GM12891 (cell line): Measurements from ENCODE around the gene OPALIN.
A peak's percentile ranks its signal among the peaks of the same experiment; 100 is the strongest.

Experiments used
- DNase-seq: peaks from one replicate; pipeline ENCODE4 v3.0.0; 2011; ENCODE audit warnings: low spot score; ENCODE audit not compliant: insufficient read length
- FAIRE-seq: peaks from 2 replicates; lab custom pipeline; 2011; peaks lifted over from hg19 to GRCh38; lab: Jason Lieb, UNC
- PAX5 ChIP-seq: IDR thresholded peaks from 2 replicates; pipeline ENCODE4 v1.6.1; 2011; ENCODE audit warnings: low read length, moderate library complexity, mild to moderate bottlenecking; ENCODE audit not compliant: insufficient read depth, severe bottlenecking
- POLR2A ChIP-seq: IDR thresholded peaks from 2 replicates; pipeline ENCODE4 v1.6.1; 2011; ENCODE audit warnings: low read depth, low read length, control low read depth
- POLR2AphosphoS5 ChIP-seq: IDR thresholded peaks from 2 replicates; pipeline ENCODE4 v1.6.1; 2011; ENCODE audit warnings: low read depth, low read length, control low read depth
- POU2F2 ChIP-seq: IDR thresholded peaks from 2 replicates; pipeline ENCODE4 v1.6.1; 2011; ENCODE audit warnings: low read depth, mild to moderate bottlenecking, control low read depth, low read length, moderate library complexity
- SPI1 ChIP-seq: IDR thresholded peaks from 2 replicates; pipeline ENCODE4 v1.6.1; 2011; ENCODE audit warnings: low read depth, low read length, control low read depth
- TAF1 ChIP-seq: IDR thresholded peaks from 2 replicates; pipeline ENCODE4 v1.6.1; 2011; ENCODE audit warnings: low read depth, low read length, control low read depth

OPALIN gene

DNA sequence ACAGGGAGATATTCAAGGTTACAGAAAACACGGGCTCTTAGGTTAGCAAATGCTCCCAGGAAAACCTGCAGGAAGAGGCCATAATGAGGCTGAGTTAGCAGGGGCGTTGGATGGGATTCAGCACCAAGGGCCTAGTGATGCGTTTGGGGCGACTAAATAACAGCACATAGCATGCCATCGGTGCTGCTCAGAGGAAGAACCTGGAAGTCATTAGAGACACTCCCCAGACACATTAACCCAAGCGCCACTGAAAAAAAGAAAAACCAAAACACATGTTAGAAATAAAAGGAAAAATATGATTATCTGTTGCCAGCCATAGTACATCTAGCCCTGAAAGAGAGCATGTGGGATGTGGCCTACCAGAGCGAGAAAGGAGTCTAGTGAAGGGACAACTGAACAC is 28.8 kb upstream of the OPALIN start:
- no peak for TF ChIP-seq SPI1
- TF ChIP-seq POLR2A: no peak
- no peak for TF ChIP-seq TAF1
- TF ChIP-seq POU2F2: no peak
- no peak for TF ChIP-seq POLR2AphosphoS5
- TF ChIP-seq PAX5: no peak
- DNase-seq (no peak), FAIRE-seq (no peak)

GRCh38 chr10:96387161-96387560 is 28.4 kb upstream of the OPALIN start:
- FAIRE-seq (no peak), DNase-seq (no peak)
- TF ChIP-seq POU2F2 (no peak), POLR2A (no peak), TAF1 (no peak), SPI1 (no peak), POLR2AphosphoS5 (no peak), PAX5 (no peak)

DNA sequence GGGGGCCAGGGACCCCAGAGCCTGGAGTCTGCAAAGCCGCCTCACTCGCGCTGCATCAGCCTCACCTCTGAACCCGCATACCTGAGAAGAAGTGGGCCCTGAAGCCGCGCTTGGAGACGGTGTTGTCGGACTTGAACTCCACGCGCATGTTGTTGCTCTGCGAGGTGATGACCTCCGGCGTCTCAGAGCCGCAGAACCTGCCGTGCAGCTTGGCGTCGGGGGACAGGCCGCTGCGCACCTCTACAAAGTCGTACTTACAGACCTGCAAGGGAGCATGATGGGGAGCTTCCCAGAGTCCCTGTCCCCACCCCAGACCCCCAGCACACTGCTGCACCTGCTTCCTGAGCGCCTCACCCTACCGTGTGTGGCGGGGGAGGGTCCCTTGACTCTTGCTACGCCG is 25.7 kb upstream of the OPALIN start:
- DNase-seq (no peak), FAIRE-seq (no peak)
- TF ChIP-seq POU2F2 (no peak), PAX5 (no peak), TAF1 (no peak), POLR2AphosphoS5 (no peak), SPI1 (no peak), POLR2A (no peak)

DNA sequence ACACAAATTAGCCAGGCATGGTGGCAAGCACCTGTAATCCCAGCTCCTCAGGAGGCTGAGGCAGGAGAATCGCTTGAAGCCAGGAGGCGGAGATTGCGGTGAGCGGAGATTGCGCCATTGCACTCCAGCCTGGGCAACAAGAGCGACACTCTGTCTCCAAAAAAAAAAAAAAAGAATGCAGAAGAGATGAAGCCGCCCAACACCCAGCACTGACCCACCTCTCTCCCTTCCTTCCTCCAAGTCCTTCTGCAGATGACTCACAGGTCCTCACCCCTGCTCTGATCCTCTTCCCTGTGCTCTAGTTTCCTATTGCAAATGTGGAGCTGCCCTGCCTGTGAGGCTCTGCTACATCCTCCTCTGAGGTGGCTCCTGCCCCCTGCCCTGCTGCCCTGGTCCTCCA is 22.0 kb upstream of the OPALIN start:
- DNase-seq: no peak
- TF ChIP-seq POU2F2: no peak
- no peak for TF ChIP-seq POLR2AphosphoS5
- TF ChIP-seq SPI1: no peak
- no peak for TF ChIP-seq TAF1
- TF ChIP-seq POLR2A: no peak
- TF ChIP-seq PAX5: no peak
- FAIRE-seq: no peak

- no peak for TF ChIP-seq SPI1
- TF ChIP-seq POLR2AphosphoS5: no peak
- no peak for TF ChIP-seq PAX5
- no peak for TF ChIP-seq POU2F2
- no peak for TF ChIP-seq TAF1
- no peak for TF ChIP-seq POLR2A
- FAIRE-seq (no peak), DNase-seq (no peak)
These were observed 21.0 kb upstream of the OPALIN start for GRCh38 chr10:96379758-96380157.

GRCh38 chr10:96378741-96379140 is 19.9 kb upstream of the OPALIN start:
- FAIRE-seq (no peak), DNase-seq (no peak)
- TF ChIP-seq SPI1: no peak
- no peak for TF ChIP-seq POLR2AphosphoS5
- no peak for TF ChIP-seq TAF1
- TF ChIP-seq PAX5: no peak
- no peak for TF ChIP-seq POU2F2
- TF ChIP-seq POLR2A: no peak

DNA sequence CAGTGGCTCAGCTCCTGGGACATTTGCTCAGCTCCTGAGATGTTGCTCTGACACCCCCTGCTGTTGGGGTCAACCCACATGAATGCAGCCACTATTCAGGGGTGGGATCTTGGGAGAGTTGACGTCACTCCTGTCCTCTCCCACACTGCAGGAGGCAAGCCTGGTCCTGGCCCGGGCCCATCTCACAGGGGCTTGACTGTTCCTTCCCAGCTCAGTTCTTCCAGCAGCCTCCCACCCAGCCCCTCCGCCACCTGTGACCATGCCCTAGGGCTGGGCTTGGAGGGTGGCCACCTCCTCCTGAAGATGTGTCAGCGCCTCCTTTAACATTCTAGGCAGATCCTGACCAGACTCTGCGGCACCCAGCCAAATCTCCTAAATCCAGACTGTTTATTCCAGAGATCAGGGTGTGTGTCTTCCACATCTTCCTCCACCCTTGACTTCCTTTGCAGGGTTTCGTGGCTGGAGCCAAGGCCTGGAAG is 19.1 kb upstream of the OPALIN start:
- no peak for TF ChIP-seq POLR2A
- no peak for TF ChIP-seq PAX5
- no peak for TF ChIP-seq TAF1
- no peak for TF ChIP-seq POLR2AphosphoS5
- no peak for TF ChIP-seq POU2F2
- TF ChIP-seq SPI1: no peak
- DNase-seq (no peak), FAIRE-seq (no peak)

DNA sequence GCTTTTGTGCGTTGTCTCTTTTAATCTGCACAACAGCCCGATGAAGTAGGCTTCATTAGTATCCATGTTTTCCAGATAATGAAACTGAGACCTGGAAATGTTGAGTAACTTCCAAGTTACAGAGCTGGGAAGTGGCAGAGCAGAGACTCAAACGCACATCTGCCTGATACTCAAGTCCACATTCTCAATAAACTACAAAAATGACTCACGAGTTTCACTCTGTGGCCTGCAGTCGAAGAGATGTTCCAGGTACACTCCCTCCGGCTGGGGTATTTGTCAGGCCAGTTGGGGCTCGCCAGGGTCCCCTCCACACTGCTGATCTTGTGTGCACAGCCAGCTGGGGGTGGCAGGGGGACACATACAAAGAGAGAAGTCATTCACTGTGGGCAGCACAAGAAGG is 17.7 kb upstream of the OPALIN start:
- peak; percentile 67 for FAIRE-seq
- peak; percentile 67 for DNase-seq
- TF ChIP-seq TAF1 (no peak), PAX5 (no peak), POLR2AphosphoS5 (no peak), POLR2A (no peak), SPI1 (no peak), POU2F2 (no peak)

DNA sequence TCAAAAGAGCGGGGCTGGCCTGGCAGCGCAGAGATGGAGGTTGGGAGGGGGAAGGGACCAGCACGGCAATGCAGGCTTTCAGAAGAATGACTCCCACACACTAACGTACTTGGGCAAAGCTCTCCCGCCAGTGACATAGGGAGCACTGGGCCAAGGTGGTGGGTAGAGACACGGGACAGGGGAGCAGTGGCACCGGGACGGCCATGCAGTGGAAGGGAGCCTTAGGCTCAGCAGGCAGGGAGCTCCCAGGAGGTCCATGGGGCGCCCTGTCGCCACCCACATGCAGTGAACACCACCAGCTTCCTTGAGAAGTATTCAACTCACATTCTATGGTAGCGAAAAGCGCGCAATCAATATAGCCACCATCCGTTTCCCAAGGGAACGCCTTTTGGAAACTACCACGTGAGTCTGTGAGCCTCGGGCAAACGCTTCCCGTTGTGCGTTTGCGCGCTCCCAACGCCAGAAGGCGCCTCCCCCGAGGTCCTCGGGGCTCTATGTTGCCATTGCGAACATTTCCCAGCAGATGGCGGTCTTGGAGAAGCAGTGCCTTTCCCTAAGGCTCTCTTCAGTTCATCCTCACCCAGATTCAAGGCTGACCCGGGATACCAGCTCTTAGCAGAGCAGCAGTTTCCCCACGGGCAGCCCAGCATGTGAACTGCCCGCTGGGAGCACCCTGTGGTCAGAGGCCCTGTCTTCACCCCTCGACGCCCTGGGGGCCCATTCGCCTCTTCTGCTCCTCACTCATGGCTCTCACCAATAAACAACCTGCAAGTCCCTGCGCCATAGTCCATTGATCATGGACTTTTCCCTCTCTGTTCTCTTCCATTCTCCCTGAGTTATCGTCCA is 16.4 kb upstream of the OPALIN start:
- TF ChIP-seq SPI1 (no peak), PAX5 (no peak), POU2F2 (no peak), POLR2AphosphoS5 (no peak), TAF1 (no peak), POLR2A (no peak)
- FAIRE-seq (peak; percentile 96), DNase-seq (peak; percentile 82)
